ENCODE results near the gene OVCH1.

DNA sequence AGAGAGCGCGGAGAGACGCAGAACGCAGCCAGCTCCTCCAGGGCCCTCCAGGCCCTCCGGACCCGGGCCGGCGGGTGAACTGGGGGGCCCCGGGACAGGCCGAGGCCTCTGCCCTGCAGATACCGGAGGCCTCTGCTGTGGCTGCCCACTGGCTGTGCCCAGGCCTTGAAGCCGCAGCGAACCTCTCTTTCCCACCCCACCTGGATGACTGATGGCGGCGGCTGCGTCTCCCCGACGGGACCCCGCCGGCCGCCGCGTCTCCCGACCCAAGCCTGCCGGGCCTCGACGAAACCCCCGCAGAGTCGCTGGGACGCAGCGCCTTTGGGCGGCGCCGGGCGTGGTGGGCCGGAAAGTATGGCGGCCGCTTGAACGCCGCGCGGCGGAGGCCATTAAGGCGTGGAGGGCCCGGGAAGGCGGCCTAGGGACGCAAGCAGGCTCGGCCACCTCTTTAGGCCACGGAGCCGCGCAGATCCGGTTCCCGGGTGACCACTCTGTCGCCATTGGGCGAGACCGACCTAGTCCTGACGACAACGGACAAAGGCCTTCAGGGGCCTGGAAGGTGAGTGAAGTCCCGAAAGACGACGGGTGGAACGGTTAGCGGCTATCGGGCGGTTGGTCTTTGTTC lies 108.1 kb downstream of the OVCH1 start:
- TF ChIP-seq, protein P1, sequence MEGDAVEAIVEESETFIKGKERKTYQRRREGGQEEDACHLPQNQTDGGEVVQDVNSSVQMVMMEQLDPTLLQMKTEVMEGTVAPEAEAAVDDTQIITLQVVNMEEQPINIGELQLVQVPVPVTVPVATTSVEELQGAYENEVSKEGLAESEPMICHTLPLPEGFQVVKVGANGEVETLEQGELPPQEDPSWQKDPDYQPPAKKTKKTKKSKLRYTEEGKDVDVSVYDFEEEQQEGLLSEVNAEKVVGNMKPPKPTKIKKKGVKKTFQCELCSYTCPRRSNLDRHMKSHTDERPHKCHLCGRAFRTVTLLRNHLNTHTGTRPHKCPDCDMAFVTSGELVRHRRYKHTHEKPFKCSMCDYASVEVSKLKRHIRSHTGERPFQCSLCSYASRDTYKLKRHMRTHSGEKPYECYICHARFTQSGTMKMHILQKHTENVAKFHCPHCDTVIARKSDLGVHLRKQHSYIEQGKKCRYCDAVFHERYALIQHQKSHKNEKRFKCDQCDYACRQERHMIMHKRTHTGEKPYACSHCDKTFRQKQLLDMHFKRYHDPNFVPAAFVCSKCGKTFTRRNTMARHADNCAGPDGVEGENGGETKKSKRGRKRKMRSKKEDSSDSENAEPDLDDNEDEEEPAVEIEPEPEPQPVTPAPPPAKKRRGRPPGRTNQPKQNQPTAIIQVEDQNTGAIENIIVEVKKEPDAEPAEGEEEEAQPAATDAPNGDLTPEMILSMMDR (IDR thresholded peaks at IDR 0.05; ENCODE audit: low read depth, low read length), result no peak
- TF ChIP-seq POLR2A (IDR thresholded peaks at IDR 0.05; ENCODE audit: extremely low read depth, insufficient read length) (no peak), MAX (IDR thresholded peaks at IDR 0.05; ENCODE audit: low read depth, low read length) (no peak), MYC (IDR thresholded peaks at IDR 0.05; ENCODE audit: low read depth, low read length) (no peak)

Measured in NB4 (cell line).